DMS79 treated with DMSO at 0.1 percent for 48 hours (cell line): ENCODE measurements around the gene UBL5.
"Not testable (repeated sequence)": the region's sequence is repeated elsewhere in the genome, so short reads cannot be mapped to it uniquely, and the experiment has no call there.

Experiments used
- DNase-seq: peaks from one replicate; lab custom pipeline; 2025; lab: John Stamatoyannopoulos, UW

Gene UBL5

DNA sequence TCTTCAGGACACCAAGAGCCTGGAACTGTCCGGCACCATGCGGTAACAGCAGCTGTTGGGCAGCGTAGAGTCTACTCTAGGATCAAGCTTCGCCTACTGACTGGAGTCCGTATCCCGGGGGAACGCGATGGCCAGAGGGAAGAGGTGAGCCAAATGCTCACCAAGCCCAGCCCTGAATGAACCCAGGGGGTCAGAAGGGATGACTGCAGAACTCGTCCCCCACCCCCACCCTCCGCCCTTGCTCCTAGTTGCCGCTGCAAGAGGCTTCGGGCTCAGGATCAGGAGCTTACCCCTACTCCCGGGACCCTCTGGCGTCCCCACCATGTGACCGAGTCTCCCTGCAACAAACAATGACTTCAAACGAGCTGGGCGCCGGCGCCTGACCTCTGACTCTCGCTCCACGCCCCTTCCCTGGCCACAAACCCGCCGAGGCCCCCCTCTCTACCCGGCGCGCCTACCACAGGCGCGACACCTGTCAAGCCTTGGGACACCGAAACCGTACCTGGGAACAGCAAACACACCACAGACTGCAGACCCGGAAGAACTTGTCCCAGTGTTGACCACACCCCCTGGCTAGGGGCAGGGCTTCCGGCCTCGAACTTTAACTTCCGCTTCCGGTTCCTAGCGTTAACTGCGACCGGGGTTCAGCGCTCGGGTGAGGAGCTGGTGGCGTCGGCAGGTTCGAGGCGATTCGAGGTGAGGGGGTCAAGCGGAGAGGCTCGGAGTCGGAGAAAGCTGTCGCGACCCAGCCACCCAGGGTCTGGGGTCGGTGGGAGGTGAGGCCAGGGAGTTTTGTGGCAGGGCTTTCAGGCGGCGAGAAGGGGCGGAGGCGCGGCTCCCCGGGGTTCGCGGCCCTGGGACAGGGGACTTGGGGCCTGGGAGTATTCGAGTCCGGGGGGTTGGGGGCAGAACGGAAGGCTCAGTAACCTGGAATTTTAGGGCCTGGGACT lies at the start of gene UBL5:
Gene UBL5, plus strand, starts transcription at position 630 of the 950 bp plus-strand sequence. CDS start 420 bp downstream, outside the sequence.
- peak; percentile 93 for DNase-seq

DNA sequence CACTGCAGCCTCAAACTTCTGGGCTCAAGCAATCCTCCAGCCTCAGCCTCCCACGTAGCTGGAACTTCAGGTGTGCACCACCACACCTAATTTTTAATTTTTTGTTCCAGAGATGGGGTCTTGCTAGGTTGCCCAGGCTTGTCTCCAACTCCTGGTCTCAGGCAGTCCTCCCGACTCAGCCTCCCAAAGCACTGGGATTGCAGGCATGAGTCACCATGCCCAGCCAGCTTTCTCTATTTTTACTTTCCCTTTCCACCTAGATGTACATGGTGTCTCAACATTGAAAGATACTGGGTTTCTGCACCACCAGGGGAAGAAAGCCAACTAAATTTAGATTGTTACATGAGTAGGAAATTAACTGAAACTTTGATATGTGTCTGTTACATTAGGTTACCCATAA lies 45.4 kb upstream of the UBL5 start:
- no peak for DNase-seq

GRCh38 chr19:9784163-9784496 lies 43.6 kb upstream of the UBL5 start:
- not testable (repeated sequence) for DNase-seq

GRCh38 chr19:9785367-9786331 lies 42.1 kb upstream of the UBL5 start:
- peak; percentile 96 for DNase-seq

- no peak for DNase-seq
Measured at GRCh38 chr19:9786342-9786741, 41.4 kb upstream of the UBL5 start.

GRCh38 chr19:9786819-9787218 lies 40.9 kb upstream of the UBL5 start:
- DNase-seq: no peak

DNA sequence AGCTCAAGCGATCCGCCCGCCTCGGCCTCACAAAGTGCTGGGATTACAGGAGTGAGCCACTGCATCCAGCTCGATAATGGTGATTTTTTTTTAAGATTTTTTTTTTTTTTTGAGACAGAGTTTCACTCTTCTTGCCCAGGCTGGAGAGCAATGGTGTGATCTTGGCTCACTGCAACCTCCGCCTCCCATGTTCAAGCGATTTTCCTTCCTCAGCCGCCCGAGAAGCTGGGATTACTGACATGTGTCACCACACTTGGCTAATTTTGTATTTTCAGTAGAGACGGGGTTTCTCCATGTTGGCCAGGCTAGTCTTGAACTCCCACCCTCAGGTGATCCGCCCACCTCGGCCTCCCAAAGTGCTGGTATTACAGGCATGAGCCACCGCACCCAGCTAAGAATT lies 39.1 kb upstream of the UBL5 start:
- DNase-seq: not testable (repeated sequence)

- no peak for DNase-seq
Measured at GRCh38 chr19:9789066-9789465, 38.7 kb upstream of the UBL5 start.

- DNase-seq: not testable (repeated sequence)
Measured at GRCh38 chr19:9789579-9789978, 38.1 kb upstream of the UBL5 start.

GRCh38 chr19:9791073-9791367 lies 36.7 kb upstream of the UBL5 start:
- DNase-seq: not testable (repeated sequence)

GRCh38 chr19:9791552-9792205 lies 36.0 kb upstream of the UBL5 start:
- peak; percentile 91 for DNase-seq

- DNase-seq: peak; percentile 79
Measured at GRCh38 chr19:9792206-9793070, 35.3 kb upstream of the UBL5 start.

DNA sequence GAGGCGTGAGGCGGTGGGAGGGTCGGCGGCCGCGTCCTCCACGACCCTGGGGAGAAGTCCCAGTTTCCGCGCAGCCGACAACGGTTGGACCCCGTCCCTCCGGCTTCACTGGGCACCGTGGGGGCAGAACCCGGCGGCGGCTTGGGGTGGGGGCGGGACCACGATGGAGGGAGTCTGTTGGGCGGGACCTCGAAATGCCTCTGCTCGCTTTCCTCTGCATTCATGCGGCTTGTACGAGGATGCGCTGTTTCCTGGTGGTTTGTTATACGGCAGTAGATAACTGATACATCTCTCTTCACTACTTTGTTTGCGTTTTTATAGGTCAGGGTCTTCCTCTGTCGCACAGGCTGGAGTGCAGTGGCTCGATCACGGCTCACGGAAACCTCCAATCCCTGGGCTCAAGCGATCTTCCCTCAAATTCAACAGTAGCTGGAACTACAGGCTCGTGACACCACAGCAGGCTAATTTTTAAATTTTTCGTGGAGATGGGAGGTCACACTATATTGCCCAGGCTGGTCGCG lies 34.6 kb upstream of the UBL5 start:
- DNase-seq: no peak

GRCh38 chr19:9796113-9796773 lies 31.5 kb upstream of the UBL5 start:
- peak; percentile 74 for DNase-seq

DNA sequence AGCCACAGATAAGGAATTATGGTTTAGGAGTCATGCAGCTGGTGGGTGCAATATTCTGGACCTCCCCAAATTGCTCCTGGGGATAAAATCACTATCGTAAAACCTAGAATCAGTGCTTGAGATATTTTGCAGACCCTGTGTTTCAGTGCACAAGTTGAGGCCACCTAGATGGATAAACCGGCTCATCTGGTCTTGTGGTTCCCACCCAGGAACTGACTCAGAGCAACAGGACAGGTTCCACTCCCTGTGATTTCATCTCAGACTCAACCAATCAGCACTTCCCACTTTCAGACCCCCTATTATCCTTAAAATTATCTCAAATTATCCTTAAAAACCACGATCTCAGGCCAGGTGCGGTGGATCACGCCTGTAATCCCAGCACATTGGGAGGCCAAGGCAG lies 29.8 kb upstream of the UBL5 start:
- DNase-seq: no peak

DNA sequence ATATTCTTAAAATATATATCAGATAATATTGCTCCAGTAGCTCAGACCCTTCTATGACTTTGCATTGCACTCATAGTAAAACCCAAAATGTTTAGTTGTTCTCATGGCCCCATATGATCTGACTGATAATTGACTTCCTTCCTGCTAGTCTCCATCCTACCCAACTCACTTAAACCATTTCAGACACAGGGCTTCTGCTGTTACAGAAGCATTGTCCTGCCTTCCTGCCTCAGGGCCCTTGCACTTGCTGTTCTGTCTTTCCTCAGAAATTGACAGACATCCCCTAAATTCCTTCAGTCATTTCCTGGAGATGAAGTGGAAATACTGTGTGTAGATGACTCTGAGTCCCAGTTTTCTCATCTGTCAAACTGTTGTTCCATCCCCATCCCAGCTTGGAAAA lies 28.6 kb upstream of the UBL5 start:
- no peak for DNase-seq

- no peak for DNase-seq
Measured at GRCh38 chr19:9801976-9802375, 25.7 kb upstream of the UBL5 start.

GRCh38 chr19:9806803-9807202 lies 20.9 kb upstream of the UBL5 start:
- no peak for DNase-seq

DNA sequence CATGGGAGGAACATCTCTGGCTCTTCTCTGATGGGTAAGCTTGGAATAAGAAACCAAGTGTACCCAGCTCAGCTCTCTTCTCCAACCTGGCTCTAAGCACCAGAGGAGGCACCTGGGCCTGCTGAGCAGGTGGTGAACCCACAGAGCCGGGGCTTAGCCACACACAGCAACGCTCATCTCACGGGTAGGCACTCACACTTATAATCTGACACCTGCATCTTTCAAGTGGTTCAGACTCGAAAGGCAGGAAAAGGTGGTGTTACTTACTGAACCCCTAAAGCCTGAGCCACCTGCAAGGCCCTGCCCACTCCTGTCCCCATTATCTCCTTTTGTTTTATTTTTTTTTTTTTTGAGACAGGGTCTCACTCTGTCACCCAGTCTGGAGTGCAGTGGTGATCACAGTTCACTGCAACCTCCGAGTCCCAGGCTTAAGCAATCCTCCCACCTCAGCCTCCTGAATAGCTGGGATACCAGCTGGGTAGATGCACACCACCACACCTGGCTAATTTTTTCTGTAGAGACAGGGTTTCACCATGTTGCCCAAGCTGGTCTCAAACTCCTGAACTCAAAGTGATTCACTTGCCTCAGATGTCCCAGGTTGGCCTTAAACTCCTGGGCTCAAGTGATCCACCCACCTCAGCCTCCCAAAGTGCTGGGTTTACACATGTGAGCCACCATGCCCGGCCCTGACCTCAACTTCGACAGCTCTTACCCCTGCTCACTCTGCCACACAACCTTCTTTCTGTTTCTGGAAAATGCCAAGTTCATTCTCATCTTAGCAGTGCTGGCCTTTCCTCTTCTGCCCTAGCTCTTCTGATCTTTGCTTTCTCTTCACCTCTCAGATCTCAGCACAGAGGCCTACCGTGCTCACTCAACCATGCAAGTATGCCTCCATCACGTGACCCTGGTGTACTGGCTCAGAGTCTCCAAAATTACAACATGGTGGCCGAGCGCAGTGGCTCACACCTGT lies 18.6 kb upstream of the UBL5 start:
- no peak for DNase-seq
